HG02798 (cell line): ENCODE data around the gene RBM23.

Source experiments
- ATAC-seq: cut with Tn5 transposase; IDR thresholded peaks from one replicate; pipeline ENCODE4 v1.9.1; 2021; ENCODE audit warnings: mild to moderate bottlenecking; ENCODE audit not compliant: unreplicated experiment, poor library complexity

Gene RBM23

DNA sequence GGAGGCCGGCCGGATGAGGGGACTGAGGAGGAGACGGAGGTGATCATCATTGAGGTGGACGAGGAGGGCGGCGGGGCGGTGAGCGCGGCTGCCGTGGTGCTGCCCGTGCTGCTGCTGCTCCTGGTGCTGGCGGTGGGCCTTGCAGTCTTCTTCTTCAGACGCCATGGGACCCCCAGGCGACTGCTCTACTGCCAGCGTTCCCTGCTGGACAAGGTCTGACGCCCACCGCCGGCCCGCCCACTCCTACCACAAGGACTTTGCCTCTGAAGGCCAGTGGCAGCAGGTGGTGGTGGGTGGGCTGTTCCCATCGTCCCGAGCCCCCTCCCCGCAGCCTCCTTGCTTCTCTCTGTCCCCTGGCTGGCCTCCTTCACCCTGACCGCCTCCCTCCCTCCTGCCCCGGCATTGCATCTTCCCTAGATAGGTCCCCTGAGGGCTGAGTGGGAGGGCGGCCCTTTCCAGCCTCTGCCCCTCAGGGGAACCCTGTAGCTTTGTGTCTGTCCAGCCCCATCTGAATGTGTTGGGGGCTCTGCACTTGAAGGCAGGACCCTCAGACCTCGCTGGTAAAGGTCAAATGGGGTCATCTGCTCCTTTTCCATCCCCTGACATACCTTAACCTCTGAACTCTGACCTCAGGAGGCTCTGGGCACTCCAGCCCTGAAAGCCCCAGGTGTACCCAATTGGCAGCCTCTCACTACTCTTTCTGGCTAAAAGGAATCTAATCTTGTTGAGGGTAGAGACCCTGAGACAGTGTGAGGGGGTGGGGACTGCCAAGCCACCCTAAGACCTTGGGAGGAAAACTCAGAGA, 72.9 kb downstream of the RBM23 start:
- ATAC-seq: no peak

DNA sequence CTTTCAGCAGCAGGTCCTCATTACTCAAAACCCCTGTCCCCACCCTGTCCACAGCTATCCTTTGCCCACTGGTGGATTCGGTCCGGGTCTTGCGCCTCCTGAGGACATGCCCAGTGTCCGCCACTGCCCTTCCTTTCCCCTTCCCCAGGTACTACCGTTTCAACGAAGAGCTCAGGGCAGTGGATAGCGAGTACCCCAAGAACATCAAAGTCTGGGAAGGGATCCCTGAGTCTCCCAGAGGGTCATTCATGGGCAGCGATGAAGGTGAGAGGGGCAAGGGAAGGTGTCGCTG, 73.9 kb downstream of the RBM23 start:
- no peak for ATAC-seq

- ATAC-seq: no peak
Observed at GRCh38 chr14:22844221-22845102, 74.5 kb downstream of the RBM23 start.
